ENCODE measurements around the gene CD300H.

The CD300H gene

GRCh38 chr17:74547736-74548135, 19.6 kb downstream of the CD300H start:
- DNase-seq, result peak; percentile 43

DNA sequence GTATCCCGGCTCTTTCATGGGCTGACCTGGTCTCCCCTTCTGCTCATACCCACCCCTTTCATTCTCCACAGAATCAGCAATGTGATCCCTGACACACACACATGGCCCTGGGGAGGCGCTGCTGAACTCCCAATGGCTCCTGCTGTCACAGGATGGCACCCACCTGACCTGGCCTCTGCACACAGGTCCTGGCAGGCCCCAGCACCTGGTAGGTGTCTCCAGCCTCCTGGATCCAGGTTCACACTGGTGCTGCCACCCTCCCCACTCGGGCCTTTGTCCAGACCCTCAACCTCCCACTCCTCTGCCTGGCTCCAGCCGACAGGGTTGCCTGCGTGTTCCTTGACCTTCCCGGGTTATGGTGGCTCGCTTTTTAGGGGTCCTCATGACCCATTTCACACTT, 20.0 kb downstream of the CD300H start:
- DNase-seq, result no peak

GRCh38 chr17:74546586-74546985, 20.7 kb downstream of the CD300H start:
- DNase-seq, result no peak

DNA sequence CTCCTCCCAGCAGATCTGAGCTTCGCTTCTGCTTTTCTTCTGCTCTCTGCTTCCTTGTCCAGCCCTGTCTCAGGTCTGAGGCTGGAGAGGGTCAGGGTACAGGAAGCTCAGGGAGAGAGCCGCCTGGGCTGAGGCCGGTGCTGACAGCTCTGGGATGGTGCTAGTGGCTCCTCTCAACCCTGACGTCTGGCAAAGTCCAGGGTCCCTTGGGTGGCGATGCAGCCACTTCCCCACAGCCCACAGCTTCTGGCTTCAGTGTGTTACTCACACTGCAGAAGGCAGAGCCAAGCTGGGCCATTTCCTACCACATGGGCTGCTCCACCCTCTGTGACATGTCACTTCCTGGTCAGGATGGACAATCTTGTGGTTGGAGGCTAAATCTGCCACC, 21.5 kb downstream of the CD300H start, which contains the start of gene CD300C:
Gene CD300C, minus strand, starts transcription at position 273 of the 388 bp plus-strand sequence. CDS start 333 bp downstream, outside the sequence.
- DNase-seq, result no peak

DNA sequence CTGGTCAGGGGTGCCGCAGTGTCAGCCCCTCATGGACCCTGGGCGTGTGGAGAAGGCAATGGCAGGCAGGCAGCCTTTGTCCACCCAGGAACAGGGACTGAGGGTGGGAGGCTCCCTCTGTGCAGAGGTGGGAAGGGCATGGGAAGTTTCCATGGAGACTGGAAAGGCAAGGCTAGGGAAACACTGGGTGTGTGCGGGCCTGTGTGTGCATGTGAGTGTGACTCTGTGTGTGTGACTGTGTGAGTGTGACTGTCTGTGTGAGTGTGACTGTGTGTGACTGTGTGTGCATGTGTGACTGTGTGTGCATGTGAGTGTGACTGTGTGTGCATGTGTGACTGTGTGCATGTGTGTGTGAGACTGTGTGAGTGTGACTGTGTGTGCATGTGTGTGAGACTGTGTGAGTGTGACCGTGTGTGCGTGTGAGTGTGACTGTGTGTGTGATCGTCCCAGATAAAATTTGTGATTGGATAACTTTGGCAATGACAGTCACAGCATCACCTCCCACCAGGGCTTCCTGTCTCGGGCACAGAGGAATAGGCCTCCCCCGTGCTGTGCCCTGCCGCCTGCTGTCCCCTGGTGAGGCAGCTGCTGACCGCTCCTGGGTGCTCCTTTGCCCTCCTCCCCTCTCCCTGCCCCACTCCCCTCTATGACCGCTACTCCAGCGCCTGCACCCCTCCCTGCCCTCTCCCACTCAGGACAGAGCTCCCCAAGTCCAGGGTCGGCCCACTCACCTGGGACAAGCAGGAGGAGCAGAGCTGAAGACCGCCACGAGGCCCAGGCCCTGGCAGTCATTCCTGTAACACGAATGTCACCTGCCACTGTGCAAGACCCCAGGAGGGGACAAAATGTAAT, 22.1 kb downstream of the CD300H start:
- no peak for DNase-seq

DNA sequence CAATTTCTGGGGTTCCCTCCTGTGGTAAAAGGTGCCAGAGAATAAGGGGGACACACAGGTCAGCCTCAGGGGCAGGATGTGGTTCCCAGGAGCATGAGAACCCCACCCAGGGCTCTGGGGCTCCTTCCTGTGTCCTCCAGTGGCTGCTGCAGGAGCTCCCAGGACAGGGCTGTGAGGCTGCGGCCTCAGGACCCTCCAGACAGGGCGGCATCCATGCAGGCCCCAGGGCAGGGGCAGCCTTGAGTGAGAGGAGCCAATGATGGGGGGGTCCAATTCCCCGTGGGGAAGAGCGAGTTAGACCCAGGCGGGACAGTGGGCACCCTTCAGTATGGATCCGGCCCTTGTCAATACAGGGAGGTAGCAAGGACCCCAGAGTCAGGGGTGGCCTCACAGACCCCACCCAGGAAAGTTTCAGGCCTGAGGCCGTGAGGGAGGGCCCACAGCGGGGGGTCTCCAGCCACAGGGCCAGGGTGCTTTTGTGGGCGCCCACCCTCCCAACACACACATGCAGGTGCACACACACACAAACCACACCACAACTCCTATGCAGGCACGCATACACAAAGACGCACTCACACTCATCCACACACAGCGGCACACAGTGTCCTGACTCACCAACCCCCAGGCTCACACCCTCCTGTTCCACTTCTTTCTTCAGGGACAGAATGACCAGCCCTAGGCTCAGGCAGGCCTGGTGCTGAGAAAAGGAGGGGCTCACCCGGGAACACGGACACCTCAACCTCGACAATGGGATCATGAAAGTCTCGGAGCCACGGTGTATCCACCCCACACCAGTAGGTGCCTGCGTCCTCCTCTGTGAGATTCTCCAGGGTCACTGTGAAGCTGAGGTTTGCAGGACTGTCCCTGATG, 23.2 kb downstream of the CD300H start:
- no peak for DNase-seq

- no peak for DNase-seq
Observed at GRCh38 chr17:74543406-74543805, 23.9 kb downstream of the CD300H start.

GRCh38 chr17:74542727-74543383, 24.5 kb downstream of the CD300H start:
- no peak for DNase-seq

DNA sequence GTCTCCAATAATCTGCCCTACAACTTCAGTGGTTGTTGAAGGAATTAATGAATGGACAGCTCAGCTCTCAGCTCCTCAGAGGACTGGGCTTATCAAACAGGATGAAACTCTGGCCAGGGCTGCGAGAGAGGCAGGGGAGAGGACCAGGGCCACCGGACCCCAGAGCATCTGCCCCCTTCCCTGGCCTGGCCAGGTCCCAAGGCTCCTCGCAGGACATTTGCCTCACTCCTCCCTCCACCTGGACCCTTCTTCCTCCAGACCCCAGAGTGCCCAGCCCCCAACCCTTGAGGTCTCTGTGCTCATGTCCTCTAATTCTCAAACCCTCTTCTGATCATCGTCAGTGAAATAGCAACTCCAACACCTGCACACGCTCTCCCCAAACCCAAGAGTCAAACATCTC, 25.1 kb downstream of the CD300H start:
- no peak for DNase-seq

- no peak for DNase-seq
Observed at GRCh38 chr17:74541176-74542111, 25.9 kb downstream of the CD300H start.

DNA sequence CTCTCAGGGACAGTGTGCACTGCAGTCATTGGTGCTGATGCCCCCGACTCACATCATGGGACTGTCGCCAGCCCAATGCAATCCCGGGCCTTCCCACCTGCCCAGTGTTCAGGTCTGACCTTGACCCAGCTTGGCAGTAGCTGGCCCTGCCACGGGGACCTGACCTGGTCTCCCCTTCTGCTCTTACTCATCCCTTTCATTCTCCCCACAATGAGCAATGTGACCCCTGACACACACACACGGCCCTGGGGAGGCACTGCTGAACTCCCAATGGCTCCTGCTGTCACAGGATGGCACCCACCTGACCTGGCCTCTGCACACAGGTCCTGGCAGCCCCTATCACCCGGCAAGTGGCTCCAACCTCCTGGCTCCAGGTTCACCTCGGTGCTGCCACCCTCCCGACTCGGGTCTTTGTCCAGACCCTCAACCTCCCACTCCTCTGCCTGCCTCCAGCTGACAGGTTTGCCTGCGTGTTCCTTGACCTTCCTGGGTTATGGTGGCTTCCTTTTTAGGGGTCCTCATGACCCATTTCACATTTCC, 28.0 kb downstream of the CD300H start:
- DNase-seq, result no peak

DNA sequence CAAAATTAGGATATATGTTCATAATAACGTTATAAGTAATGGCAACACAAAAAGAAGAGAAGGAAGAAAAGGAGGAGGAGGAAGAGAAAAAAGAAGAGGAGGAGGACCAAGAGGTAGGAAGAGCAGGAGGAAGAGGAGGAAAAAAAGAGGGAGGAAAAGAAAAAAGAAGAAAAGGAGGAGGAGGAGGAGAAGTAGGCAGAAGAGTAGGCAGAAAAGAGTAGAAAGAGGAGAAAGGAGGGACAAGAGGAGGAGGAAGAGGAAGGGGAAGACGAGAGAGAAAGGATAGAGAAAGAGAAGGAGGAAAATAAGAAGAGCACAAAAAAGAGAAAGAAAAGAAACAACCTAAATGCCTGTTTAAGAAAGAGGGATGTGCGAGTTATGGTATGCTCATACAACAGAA, 30.4 kb downstream of the CD300H start:
- no peak for DNase-seq

DNA sequence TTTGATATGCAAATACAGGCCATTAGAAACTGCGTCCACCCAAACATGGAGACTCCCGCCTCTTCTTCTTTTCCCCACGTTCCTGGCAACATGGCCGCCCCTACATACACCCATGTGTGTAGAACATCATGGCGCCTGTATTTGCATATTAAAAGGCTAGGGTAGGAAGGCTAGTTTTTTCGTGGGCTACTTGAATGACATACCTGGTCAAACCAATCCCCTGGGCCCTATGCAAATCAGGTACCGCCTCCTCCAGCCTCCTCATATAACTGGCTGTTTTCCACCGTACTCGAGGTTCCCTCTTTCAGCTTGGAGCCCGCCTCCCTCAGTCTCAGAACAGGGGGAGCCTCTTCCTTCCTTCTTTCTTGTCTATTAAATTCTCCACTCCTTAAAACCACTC, 35.2 kb downstream of the CD300H start:
- DNase-seq, result no peak

GRCh38 chr17:74531231-74531761, 36.0 kb downstream of the CD300H start, which contains the start of gene CD300LB:
Gene CD300LB (minus strand): TSS chr17:74531475. CDS start chr17:74531350, 125 bp downstream.
- no peak for DNase-seq

DNA sequence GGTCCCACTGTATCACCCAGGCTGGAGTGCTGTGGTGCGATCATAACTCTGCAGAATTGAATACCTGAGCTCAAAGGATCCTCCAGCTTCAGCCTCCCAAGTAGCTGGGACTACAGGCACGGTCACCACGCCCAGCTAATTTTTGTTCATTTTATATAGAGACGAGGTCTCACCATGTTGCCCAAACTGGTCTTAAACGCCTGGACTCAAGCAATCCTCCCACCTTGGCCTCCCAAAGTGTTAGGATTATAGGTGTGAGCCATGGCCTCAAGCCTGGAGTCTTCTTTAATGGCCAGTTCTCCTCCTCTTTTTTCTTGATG, 36.5 kb downstream of the CD300H start:
- DNase-seq, result no peak

DNA sequence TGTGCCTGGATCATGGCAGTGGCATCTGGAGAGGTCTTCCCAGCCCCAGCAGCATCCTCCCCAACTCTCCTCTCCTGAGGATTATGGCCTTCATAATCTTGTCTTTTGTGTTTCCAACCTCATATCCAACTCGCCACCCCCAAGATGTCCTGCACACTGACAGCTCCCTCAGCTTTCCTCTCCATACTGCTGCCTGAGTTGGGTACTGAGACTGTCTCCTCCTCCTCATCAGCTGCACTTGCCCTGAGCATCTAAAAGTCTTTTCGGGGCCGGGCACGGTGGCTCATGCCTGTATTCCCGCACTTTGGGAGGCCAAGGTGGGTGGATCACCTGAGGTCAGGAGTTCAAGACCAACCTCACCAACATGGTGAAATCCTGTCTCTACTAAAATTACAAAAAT, 38.1 kb downstream of the CD300H start:
- no peak for DNase-seq

GRCh38 chr17:74528491-74529199, 38.7 kb downstream of the CD300H start:
- no peak for DNase-seq

GRCh38 chr17:74527756-74528155, 39.6 kb downstream of the CD300H start:
- no peak for DNase-seq

- no peak for DNase-seq
Observed at GRCh38 chr17:74527081-74527480, 40.2 kb downstream of the CD300H start.

DNA sequence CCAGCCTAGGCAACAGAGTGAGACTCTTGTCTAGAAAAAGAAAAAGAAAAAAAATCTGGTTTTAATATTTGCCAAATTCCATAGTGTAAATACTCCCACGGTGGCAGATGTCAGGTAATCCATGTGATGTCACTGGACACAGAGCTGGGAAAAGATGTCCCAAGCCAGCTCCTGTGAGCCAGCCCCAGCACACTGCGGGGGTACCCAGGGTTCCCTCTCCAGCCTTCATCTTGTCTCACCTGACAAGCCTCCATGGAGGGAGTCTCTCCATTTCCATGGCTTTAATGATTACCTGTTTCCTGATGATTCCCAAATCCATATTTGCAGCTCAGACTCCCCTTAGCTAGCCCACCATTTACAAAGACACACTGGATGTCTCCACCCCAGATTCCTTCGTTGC, 40.6 kb downstream of the CD300H start:
- DNase-seq, result no peak

DNA sequence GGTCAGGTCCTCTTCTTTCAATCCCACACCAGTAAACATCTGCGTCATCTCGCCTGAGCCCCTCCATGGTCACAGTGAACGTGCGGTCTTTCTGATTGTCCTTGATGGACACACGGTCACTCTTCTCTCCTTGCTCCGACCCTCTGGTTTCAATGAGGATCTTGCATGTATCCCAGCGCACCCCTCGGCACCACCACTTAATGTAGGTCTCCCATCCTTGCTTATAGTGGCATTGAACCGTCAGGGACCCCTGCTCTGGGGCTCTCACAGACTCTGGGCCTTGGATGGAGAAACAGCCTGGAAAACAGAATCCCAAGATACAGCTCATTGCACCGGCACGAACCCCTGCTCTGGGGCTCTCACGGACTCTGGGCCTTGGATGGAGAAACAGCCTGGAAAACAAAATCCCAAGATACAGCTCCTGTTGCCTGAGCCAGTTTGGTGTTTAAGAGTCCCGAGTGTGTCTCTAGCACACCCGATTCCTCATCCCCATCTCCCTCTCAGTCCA, 41.5 kb downstream of the CD300H start:
- no peak for DNase-seq
